ENCODE data around the gene SMAD5. TPM values are rescaled to one million over a fixed set of nuclear protein-coding genes. Genes with fewer than 3 reads are reported as not detected.
A peak's percentile ranks its signal among the peaks of the same experiment; 100 is the strongest.

Gene SMAD5
- total RNA-seq, 1 donor from 2014 or later, result 71.3 TPM

DNA sequence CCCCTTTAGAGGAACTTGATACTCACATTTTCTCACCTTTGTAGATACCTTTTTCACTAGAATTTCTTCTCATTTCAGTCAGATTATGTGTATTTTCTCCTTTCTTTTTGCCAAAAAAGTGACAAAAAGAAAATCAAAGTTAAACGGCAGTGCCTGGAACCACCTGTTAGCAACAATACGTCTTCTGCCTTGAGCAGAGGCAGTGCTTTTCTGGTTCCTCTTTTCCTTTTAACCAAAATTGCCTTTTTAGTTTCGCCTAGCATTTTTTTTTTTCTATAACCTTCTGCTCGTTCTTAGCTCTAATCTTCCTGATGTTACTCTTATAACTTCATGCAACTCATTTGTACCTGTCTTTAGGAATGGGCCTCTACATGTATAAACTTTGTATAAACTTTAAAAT is 34.3 kb downstream of the SMAD5 start:
- DNase-seq (ENCODE audit: low read depth), result no peak
- Histone ChIP-seq H2AFZ (ENCODE audit: low read depth, low read length) (no peak overlapping the region), H3K9ac (ENCODE audit: low read length) (no peak overlapping the region), H3K36me3 (ENCODE audit: insufficient read depth, low read length) (peaks cover 26% of the 10 kb centered on the region), H3K9me3 (ENCODE audit: insufficient read depth, low read depth, low read length) (no peaks in the 10 kb centered on the region), H3K79me2 (ENCODE audit: insufficient read depth, low read length) (peaks cover 47% of the 10 kb centered on the region), H3K4me3 (ENCODE audit: insufficient read depth, low read depth, low read length) (no peak overlapping the region), H3K4me2 (ENCODE audit: low read length) (no peak overlapping the region), H4K20me1 (ENCODE audit: insufficient read depth, low read length) (peaks cover 22% of the 10 kb centered on the region), H3K4me1 (ENCODE audit: insufficient read depth, low read length) (no peaks in the 10 kb centered on the region), H3K27me3 (ENCODE audit: insufficient read depth, low read length) (no peaks in the 10 kb centered on the region), H3K27ac (ENCODE audit: low read depth, low read length) (no peak overlapping the region)
- TF ChIP-seq, protein P1, sequence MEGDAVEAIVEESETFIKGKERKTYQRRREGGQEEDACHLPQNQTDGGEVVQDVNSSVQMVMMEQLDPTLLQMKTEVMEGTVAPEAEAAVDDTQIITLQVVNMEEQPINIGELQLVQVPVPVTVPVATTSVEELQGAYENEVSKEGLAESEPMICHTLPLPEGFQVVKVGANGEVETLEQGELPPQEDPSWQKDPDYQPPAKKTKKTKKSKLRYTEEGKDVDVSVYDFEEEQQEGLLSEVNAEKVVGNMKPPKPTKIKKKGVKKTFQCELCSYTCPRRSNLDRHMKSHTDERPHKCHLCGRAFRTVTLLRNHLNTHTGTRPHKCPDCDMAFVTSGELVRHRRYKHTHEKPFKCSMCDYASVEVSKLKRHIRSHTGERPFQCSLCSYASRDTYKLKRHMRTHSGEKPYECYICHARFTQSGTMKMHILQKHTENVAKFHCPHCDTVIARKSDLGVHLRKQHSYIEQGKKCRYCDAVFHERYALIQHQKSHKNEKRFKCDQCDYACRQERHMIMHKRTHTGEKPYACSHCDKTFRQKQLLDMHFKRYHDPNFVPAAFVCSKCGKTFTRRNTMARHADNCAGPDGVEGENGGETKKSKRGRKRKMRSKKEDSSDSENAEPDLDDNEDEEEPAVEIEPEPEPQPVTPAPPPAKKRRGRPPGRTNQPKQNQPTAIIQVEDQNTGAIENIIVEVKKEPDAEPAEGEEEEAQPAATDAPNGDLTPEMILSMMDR (IDR thresholded peaks at IDR 0.05; ENCODE audit: insufficient read depth, low read depth, low read length), result no peak
- TF ChIP-seq EZH2 (IDR thresholded peaks at IDR 0.05; ENCODE audit: insufficient read depth, low read length), result no peak
- no peak for FAIRE-seq
- H3K27me3 Mint-ChIP-seq (ENCODE audit: low read depth, unreplicated experiment), result no peaks in the 10 kb centered on the region
- peaks cover 13% of the 10 kb centered on the region for H3K36me3 Mint-ChIP-seq (ENCODE audit: low read depth, unreplicated experiment)
- H3K4me3 Mint-ChIP-seq (ENCODE audit: unreplicated experiment), result no peak overlapping the region
- no peaks in the 10 kb centered on the region for H3K9me3 Mint-ChIP-seq (ENCODE audit: unreplicated experiment)
- no peak overlapping the region for H3K27ac Mint-ChIP-seq (ENCODE audit: unreplicated experiment)
- H3K4me1 Mint-ChIP-seq (ENCODE audit: low read depth, unreplicated experiment), result no peaks in the 10 kb centered on the region

DNA sequence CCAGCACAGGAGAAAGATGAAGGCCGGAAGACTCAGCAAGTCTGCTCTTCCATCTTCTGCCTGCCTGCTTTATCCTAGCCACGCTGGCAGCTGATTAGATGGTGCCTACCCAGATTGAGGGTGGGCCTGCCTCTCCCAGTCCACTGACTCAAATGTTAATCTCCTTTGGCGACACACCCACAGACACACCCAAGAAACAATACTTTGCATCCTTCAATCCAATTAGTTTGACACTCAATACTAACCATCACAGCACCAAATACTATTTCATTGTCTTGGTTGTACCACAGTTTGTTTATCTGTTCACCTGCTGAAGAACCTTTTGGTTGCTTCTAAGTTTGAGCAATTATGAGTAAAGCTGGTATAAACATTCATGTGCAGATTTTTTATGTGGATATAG is 36.6 kb downstream of the SMAD5 start:
- Mint-ChIP-seq H3K9me3 (ENCODE audit: unreplicated experiment) (no peaks in the 10 kb centered on the region), H3K4me3 (ENCODE audit: unreplicated experiment) (no peak overlapping the region), H3K27me3 (ENCODE audit: low read depth, unreplicated experiment) (no peaks in the 10 kb centered on the region), H3K36me3 (ENCODE audit: low read depth, unreplicated experiment) (peaks cover 13% of the 10 kb centered on the region), H3K4me1 (ENCODE audit: low read depth, unreplicated experiment) (no peaks in the 10 kb centered on the region), H3K27ac (ENCODE audit: unreplicated experiment) (no peak overlapping the region)
- no peak overlapping the region for H2AFZ ChIP-seq (ENCODE audit: low read depth, low read length)
- no peak for DNase-seq (ENCODE audit: low read depth)
- no peak overlapping the region for H3K4me3 ChIP-seq (ENCODE audit: insufficient read depth, low read depth, low read length)
- peaks cover 24% of the 10 kb centered on the region for H4K20me1 ChIP-seq (ENCODE audit: insufficient read depth, low read length)
- H3K36me3 ChIP-seq (ENCODE audit: insufficient read depth, low read length), result peaks cover 27% of the 10 kb centered on the region
- H3K4me1 ChIP-seq (ENCODE audit: insufficient read depth, low read length), result no peaks in the 10 kb centered on the region
- TF ChIP-seq, protein P1 (IDR thresholded peaks at IDR 0.05; ENCODE audit: insufficient read depth, low read depth, low read length), result no peak
- no peak for TF ChIP-seq EZH2 (IDR thresholded peaks at IDR 0.05; ENCODE audit: insufficient read depth, low read length)
- H3K4me2 ChIP-seq (ENCODE audit: low read length), result no peak overlapping the region
- H3K9ac ChIP-seq (ENCODE audit: low read length), result no peak overlapping the region
- no peaks in the 10 kb centered on the region for H3K9me3 ChIP-seq (ENCODE audit: insufficient read depth, low read depth, low read length)
- peaks cover 35% of the 10 kb centered on the region for H3K79me2 ChIP-seq (ENCODE audit: insufficient read depth, low read length)
- H3K27me3 ChIP-seq (ENCODE audit: insufficient read depth, low read length), result no peaks in the 10 kb centered on the region
- H3K27ac ChIP-seq (ENCODE audit: low read depth, low read length), result no peak overlapping the region
- FAIRE-seq, result no peak

DNA sequence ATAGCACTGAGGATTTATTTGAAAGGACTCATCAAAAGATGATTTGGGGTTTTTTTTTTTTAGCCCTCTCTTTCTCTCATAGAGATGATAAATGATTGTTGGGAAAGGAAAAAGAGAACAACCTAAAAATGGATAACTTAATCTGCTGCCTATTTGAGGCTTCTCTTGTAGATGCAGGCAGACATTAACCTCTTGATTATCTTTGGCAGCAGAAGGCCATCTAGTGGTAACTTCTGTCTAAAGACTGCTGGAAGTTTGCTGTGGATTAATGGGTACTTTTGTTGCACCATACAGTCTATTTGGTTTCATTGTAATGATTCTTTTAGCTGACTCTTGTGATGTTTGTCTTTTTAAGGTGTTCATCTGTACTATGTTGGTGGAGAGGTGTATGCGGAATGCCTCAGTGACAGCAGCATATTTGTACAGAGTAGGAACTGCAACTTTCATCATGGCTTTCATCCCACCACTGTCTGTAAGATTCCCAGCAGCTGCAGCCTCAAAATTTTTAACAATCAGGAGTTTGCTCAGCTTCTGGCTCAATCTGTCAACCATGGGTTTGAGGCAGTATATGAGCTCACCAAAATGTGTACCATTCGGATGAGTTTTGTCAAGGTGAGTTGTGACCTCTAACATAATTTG is 41.5 kb downstream of the SMAD5 start:
- H3K4me2 ChIP-seq (ENCODE audit: low read length), result no peak overlapping the region
- H3K9me3 Mint-ChIP-seq (ENCODE audit: unreplicated experiment), result no peaks in the 10 kb centered on the region
- no peaks in the 10 kb centered on the region for H3K4me1 Mint-ChIP-seq (ENCODE audit: low read depth, unreplicated experiment)
- no peak for TF ChIP-seq EZH2 (IDR thresholded peaks at IDR 0.05; ENCODE audit: insufficient read depth, low read length)
- TF ChIP-seq, protein P1 (IDR thresholded peaks at IDR 0.05; ENCODE audit: insufficient read depth, low read depth, low read length), result peak; percentile 81
- no peak overlapping the region for H3K27ac ChIP-seq (ENCODE audit: low read depth, low read length)
- H3K4me3 Mint-ChIP-seq (ENCODE audit: unreplicated experiment), result no peak overlapping the region
- H3K4me1 ChIP-seq (ENCODE audit: insufficient read depth, low read length), result no peaks in the 10 kb centered on the region
- peak; percentile 44 for DNase-seq (ENCODE audit: low read depth)
- peaks cover 36% of the 10 kb centered on the region for H3K36me3 ChIP-seq (ENCODE audit: insufficient read depth, low read length)
- peak; percentile 98 for FAIRE-seq
- H3K4me3 ChIP-seq (ENCODE audit: insufficient read depth, low read depth, low read length), result no peak overlapping the region
- H3K27me3 ChIP-seq (ENCODE audit: insufficient read depth, low read length), result no peaks in the 10 kb centered on the region
- peaks cover 6% of the 10 kb centered on the region for H3K36me3 Mint-ChIP-seq (ENCODE audit: low read depth, unreplicated experiment)
- H3K9ac ChIP-seq (ENCODE audit: low read length), result no peak overlapping the region
- no peaks in the 10 kb centered on the region for H3K27me3 Mint-ChIP-seq (ENCODE audit: low read depth, unreplicated experiment)
- peaks cover 23% of the 10 kb centered on the region for H4K20me1 ChIP-seq (ENCODE audit: insufficient read depth, low read length)
- H3K79me2 ChIP-seq (ENCODE audit: insufficient read depth, low read length), result peaks cover 18% of the 10 kb centered on the region
- H3K27ac Mint-ChIP-seq (ENCODE audit: unreplicated experiment), result no peak overlapping the region
- H2AFZ ChIP-seq (ENCODE audit: low read depth, low read length), result no peak overlapping the region
- no peaks in the 10 kb centered on the region for H3K9me3 ChIP-seq (ENCODE audit: insufficient read depth, low read depth, low read length)

All from astrocyte (in vitro differentiated cells and primary cell).